IPS-NIHi11 (cell line): ENCODE data around the gene SORT1.
A peak's percentile ranks its signal among the peaks of the same experiment; 100 is the strongest.
"Not testable (repeated sequence)": the region's sequence is repeated elsewhere in the genome, so short reads cannot be mapped to it uniquely, and the experiment has no call there.

Experiments used
- DNase-seq: peaks from one replicate; pipeline ENCODE4 v3.0.0; 2012; ENCODE audit warnings: mixed read lengths, low spot score

The SORT1 gene

GRCh38 chr1:109379907-109380306, 17.8 kb downstream of the SORT1 start:
- no peak for DNase-seq

DNA sequence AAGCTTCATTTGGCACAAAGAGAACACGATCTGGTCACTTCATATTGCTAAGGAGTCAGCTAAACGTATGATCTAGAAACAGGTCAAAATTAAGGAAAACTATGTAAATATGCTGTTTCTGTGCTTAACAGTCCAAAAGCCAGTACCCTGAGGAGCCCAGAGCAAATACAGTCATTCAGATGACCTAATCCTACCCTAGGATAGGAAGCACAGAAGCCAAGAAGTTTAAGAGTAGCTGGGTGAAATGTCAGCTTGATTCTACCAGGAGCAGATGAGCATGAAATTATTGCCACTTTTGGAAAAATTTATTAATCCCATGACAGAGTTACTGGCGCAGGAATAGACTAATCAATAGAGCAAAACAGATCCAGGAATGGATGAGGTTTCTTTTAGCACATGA, 18.3 kb downstream of the SORT1 start:
- no peak for DNase-seq

GRCh38 chr1:109377698-109378097, 20.0 kb downstream of the SORT1 start:
- DNase-seq: no peak

- DNase-seq: not testable (repeated sequence)
These were observed 24.0 kb downstream of the SORT1 start for GRCh38 chr1:109373696-109374095.

DNA sequence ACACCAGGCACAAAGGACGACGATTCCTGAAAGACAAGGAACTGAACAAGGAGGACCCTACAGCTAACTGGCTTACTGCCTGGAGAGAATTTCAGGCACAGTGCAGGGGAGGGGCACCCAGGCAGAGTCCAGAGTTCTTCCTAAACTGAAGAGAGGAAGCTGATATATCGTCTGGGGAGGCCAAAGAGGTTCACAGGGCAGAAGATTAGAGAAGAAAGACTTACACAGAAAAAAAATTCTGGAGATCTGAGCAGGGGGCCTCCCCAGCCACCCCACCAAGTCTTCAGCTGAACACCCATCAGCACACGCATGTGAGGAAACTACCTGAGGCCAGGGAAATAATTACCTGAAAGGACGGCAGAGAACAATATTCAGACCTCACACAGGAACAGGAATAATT, 24.6 kb downstream of the SORT1 start:
- DNase-seq: no peak

- no peak for DNase-seq
These were observed 25.4 kb downstream of the SORT1 start for GRCh38 chr1:109372281-109372680.

DNA sequence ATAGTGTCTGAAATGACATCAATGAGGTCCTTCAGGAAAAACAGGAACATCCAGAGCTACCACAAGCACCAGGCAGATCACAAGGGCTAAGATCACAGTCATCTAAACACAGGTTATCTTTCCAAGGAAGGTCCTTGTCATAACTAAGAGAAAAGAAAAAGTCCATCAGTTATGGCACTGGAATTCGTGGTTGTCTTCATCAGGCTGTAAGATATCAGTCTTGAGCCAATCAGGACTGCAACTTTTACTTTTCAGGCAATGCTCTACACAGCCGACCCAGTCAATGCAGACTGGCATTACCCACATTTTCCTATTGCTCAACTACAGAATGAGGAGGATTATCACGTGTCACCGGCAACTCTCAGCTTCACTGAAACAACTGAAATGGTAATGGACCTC, 26.4 kb downstream of the SORT1 start:
- no peak for DNase-seq

DNA sequence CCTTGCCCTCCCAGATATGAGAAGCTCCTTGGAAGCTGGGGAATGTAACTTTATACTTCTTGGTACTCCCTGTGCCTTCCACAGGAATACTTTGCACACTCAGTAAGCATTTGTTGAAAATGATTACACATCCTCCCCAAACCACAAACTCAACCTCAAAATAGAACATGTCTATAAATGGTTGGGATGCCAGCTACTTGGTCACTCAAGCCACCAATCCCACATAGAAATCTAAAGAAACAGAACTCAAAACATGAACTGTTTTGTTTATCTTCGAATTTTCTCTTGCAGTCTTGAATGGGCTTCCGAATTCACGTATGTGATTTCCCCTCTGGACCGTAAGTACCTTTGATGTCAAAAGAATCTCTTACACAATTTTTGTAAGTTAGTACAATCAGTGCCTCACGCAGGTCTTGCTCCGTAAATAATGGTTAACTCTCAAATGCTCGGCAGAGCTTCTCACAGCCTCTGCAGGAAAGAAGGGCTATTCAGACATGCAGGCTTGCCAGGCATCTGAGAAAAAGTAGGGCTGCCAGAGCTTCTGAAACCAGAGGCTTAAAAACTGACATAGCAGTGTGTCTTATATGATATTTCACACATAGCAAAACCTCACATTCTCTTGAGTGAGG, 26.9 kb downstream of the SORT1 start:
- no peak for DNase-seq

- no peak for DNase-seq
These were observed 28.5 kb downstream of the SORT1 start for GRCh38 chr1:109369167-109369746.

DNA sequence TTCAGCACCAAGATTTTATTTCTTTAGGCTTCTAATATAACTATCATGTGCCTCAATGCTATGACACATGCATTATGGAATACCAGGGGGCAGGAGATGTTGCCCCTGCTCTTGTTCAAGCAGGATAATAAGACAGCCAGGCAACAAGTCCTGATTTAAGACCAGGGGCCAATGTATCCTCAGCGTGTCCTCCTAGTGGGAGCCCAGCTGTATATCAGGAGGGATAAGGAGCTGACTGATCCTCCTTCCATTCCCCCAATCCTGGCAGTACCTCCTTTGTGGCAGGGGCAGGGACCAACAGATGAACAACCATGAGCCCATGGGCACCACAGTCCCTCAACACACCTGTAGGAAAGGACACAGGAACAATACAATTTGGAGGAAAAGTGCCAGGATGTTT, 29.3 kb downstream of the SORT1 start:
- DNase-seq: peak; percentile 19

GRCh38 chr1:109367626-109368025, 30.1 kb downstream of the SORT1 start:
- DNase-seq: no peak

GRCh38 chr1:109365642-109366204, 32.0 kb downstream of the SORT1 start:
- no peak for DNase-seq

GRCh38 chr1:109361649-109362048, 36.1 kb downstream of the SORT1 start:
- DNase-seq: no peak

DNA sequence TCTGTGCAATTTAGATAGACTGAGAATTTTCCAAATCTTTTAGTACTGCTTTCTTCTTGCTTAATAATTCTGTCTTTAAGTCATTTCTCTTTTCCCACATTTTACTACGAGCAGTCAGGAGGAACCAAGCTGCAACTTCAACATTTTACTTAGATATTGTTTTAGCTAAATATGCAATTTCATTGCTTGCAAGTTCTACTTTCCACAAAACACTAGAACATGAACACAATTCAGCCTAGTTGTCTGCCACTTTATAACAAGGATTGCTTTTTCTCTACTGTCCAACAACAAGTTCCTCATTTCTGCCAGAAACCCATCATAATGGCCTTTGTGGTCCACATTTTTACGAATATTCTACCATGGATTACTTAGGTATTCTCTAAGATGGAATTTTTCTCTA, 36.6 kb downstream of the SORT1 start:
- no peak for DNase-seq

- no peak for DNase-seq
These were observed 40.1 kb downstream of the SORT1 start for GRCh38 chr1:109357616-109358015.

DNA sequence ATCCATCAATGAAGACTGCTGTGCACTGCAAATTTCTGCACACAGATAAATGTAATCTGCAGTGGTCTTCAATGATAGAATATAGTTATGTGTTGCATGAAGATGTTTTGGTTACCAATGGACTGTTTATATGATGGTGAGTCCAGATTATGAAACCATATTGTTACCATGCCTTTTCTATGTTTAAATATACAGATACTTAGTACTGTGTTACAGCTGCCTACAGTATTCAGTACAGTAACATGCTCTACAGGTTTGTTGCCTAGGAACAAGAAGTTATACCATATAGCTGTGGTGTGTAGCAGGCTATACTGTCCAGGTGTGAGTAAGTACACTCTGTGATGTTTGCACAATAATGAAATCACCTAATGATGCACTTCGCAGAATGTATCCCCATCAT, 40.8 kb downstream of the SORT1 start:
- DNase-seq: no peak

DNA sequence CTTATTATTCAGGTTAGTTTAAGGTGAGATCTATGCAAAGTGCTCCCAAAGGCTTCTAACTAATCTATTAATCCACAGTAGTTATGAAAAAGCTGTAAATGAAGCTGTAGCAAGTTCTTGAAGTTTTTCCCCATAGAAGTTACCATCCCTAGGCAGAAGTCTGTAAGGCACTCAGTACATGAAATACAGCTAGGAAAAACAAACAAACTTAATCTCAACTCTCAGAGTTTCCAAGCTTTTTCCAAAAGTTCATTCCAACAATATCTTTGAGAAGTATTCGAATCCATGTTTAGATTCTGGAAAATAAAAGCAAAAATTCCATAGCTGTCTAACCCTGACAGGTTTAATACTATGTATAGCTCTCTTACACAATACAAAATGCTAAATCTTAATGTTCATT, 41.2 kb downstream of the SORT1 start:
- no peak for DNase-seq

- DNase-seq: no peak
These were observed 42.8 kb downstream of the SORT1 start for GRCh38 chr1:109354929-109355328.

GRCh38 chr1:109351457-109351856, 46.3 kb downstream of the SORT1 start:
- no peak for DNase-seq

DNA sequence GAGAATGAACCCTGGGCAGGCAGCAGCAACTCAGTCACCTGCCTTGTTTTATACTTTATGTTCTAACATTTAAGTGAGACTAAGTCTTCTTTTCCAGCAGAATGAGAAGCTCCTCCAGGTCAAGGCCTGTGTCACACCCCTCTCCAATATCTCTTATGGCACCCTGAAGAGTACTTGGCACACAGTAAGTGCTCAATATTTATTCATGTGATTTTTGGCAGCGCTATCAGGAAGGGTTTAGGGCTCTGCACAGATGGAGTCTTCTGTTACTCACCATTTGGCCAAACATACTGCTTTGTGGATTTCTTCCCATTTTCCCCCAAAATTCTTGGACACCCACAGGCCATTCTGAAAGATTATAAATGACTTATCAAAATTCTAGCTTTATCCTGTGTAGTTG, 47.1 kb downstream of the SORT1 start:
- no peak for DNase-seq

DNA sequence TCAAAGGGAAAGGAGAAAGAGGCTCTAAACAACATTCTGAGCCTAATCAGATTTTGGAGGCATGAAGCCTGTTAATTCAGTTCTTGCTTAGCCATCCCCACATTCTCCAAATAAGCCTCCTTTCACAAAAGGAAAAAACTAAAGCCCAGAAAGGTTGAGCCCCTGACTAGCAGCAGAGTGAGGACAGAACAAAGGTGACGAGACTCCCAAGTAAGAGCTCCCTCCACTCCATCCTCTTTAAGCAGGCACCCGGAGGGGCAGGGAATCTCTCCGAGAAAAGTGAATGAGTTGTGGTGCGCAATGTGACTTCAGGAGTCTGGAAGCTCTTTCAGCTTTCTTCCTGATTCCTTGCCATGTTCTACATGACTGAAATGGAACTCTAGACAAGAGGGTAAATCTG, 47.5 kb downstream of the SORT1 start:
- DNase-seq: no peak

DNA sequence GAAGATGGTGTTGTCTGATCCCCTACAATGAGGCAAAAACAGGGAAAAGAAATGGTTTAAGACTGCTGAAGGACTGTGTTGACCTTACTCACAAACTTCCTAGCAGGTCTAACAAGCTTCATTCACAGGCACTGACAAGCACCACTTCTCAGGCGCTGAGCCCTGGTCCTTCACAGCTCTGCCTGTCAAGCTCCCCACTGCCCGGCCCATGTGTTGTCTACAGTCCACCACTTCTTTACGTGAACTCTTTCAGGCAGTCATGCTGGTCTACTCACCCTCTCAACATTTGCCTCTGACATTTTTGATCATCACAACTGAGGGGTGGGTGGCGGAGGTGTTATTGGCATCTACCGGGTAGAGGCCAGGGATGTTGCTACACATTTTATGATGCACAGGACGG, 50.2 kb downstream of the SORT1 start:
- no peak for DNase-seq

GRCh38 chr1:109341944-109342930, 55.5 kb downstream of the SORT1 start:
- no peak for DNase-seq
